SK-N-SH (cell line): Measurements from ENCODE around the gene TFPI2. TPM values are rescaled to one million over a fixed set of nuclear protein-coding genes. Genes with fewer than 3 reads are reported as not detected.

Source experiments
- CTCF ChIA-PET: fragments of 300-600, 350-600 bp; formaldehyde crosslinking; extraction: SDS; loops from one replicate; lab custom pipeline; 2021; lab: Yijun Ruan, JAX
- POLR2A ChIA-PET: fragments of 350-600 bp; sonication (Branson Sonifier 250); formaldehyde crosslinking; extraction: SDS; loops from one replicate; lab custom pipeline; 2020; ENCODE audit warnings: antibody characterized with exemption, inconsistent platforms; lab: Yijun Ruan, JAX
- DNase-seq: peaks from one replicate; pipeline ENCODE4 v3.0.0; 2012
- H2AFZ ChIP-seq: fragments of 200-600 bp; sonication (generic); 2 replicates; pipeline ENCODE4 v1.8.1; 2016; ENCODE audit warnings: antibody characterized with exemption, mild to moderate bottlenecking, low read depth
- H3F3A ChIP-seq: fragments of 200-600 bp; sonication (generic); replicated peaks from 2 replicates; pipeline ENCODE3; 2016; ENCODE audit warnings: antibody characterized with exemption, mild to moderate bottlenecking; ENCODE audit not compliant: insufficient read depth
- H3K27ac ChIP-seq, 2 experiments: fragments of 200-500 bp in 1 of 2; fragments of 200-600 bp in 1 of 2; sonication (Bioruptor generic) in 1 of 2; sonication (generic), shearing (Covaris generic) in 1 of 2; 2 replicates each; pipeline versions ENCODE4 v1.5.1 to v1.6.1; 2014 to 2016; ENCODE audit warnings: low read depth in 2 of 2, inconsistent platforms in 1 of 2, low read length in 1 of 2, mild to moderate bottlenecking in 1 of 2, mixed read lengths in 1 of 2
- H3K27me3 ChIP-seq: fragments of 200-600 bp; sonication (generic), shearing (Covaris generic); 2 replicates; pipeline ENCODE4 v1.6.1; 2016; ENCODE audit warnings: mixed run types; ENCODE audit not compliant: insufficient read depth
- H3K36me3 ChIP-seq, 2 experiments: fragments of 200-500 bp in 1 of 2; fragments of 200-600 bp in 1 of 2; sonication (Bioruptor generic) in 1 of 2; sonication (generic) in 1 of 2; replicated peaks in 1 of 2; 2 replicates each; pipeline versions ENCODE3 to v1.5.1; 2014 to 2016; ENCODE audit warnings: low read length in 1 of 2, mild to moderate bottlenecking in 1 of 2; ENCODE audit not compliant: insufficient read depth in 2 of 2, control insufficient read depth in 1 of 2
- H3K4me1 ChIP-seq, 2 experiments: fragments of 200-500 bp in 1 of 2; fragments of 200-600 bp in 1 of 2; sonication (Bioruptor generic) in 1 of 2; sonication (generic), shearing (Covaris generic) in 1 of 2; 2 replicates each; pipeline versions ENCODE4 v1.5.1 to v1.6.1; 2014 to 2016; ENCODE audit warnings: low read depth in 1 of 2, low read length in 1 of 2, mixed run types in 1 of 2; ENCODE audit not compliant: insufficient read depth in 2 of 2, control insufficient read depth in 1 of 2
- H3K4me2 ChIP-seq: fragments of 200-600 bp; sonication (generic), shearing (Covaris generic); 2 replicates; pipeline ENCODE4 v1.6.1; 2017; ENCODE audit warnings: mixed run types
- H3K4me3 ChIP-seq, 2 experiments: fragments of 200-500 bp in 1 of 2; fragments of 200-600 bp in 1 of 2; sonication (Bioruptor generic) in 1 of 2; sonication (generic), shearing (Covaris generic) in 1 of 2; 2 replicates each; pipeline versions ENCODE4 v1.5.1 to v1.8.1; 2014 to 2016; ENCODE audit warnings: low read depth in 2 of 2, inconsistent platforms in 1 of 2, low read length in 1 of 2, mild to moderate bottlenecking in 1 of 2, mixed read lengths in 1 of 2, moderate library complexity in 1 of 2
- H3K79me2 ChIP-seq: fragments of 200-600 bp; sonication (generic); 2 replicates; pipeline ENCODE4 v1.8.1; 2017; ENCODE audit warnings: mild to moderate bottlenecking; ENCODE audit not compliant: insufficient read depth
- H3K9ac ChIP-seq: fragments of 200-600 bp; sonication (generic); 2 replicates; pipeline ENCODE4 v1.6.1; 2017; ENCODE audit warnings: mixed run types
- H3K9me2 ChIP-seq: fragments of 200-600 bp; sonication (generic); 2 replicates; pipeline ENCODE4 v1.6.1; 2017; ENCODE audit warnings: mixed run types
- H3K9me3 ChIP-seq: fragments of 200-600 bp; sonication (generic); 2 replicates; pipeline ENCODE4 v1.6.1; 2017; ENCODE audit warnings: mixed run types, mild to moderate bottlenecking, moderate library complexity
- H4K20me1 ChIP-seq: fragments of 200-600 bp; sonication (generic); 2 replicates; pipeline ENCODE4 v1.6.1; 2017; ENCODE audit warnings: mild to moderate bottlenecking, mixed run types; ENCODE audit not compliant: insufficient read depth
- EP300 ChIP-seq, 2 experiments: IDR thresholded peaks; 2 replicates each; pipeline versions ENCODE4 v1.4.0 to v1.6.1; 2012; ENCODE audit warnings: borderline replicate concordance in 1 of 2, low read depth in 1 of 2, low read length in 1 of 2
- EZH2phosphoT487 ChIP-seq: fragments of 200-600 bp; sonication (generic); IDR thresholded peaks from 2 replicates; pipeline ENCODE4 v1.6.1; 2017; ENCODE audit warnings: low read depth, mixed run types, mild to moderate bottlenecking, antibody characterized with exemption, moderate library complexity, borderline replicate concordance
- FOSL2 ChIP-seq: IDR thresholded peaks from 2 replicates; pipeline ENCODE4 v1.4.0; 2012; ENCODE audit warnings: low read depth, mild to moderate bottlenecking, moderate library complexity, borderline replicate concordance
- FOXJ3 ChIP-seq: sonication (generic); formaldehyde crosslinking; IDR thresholded peaks from 2 replicates; pipeline ENCODE4 v1.5.1; 2020; ENCODE audit warnings: mild to moderate bottlenecking, missing genetic modification reagents
- GABPA ChIP-seq: IDR thresholded peaks from 2 replicates; pipeline ENCODE4 v1.4.0; 2012; ENCODE audit warnings: low read depth, mild to moderate bottlenecking
- GATA2 ChIP-seq: sonication (generic); formaldehyde crosslinking; IDR thresholded peaks from 2 replicates; pipeline ENCODE4 v1.5.0; 2020; ENCODE audit warnings: mild to moderate bottlenecking, missing genetic modification reagents
- MXI1 ChIP-seq: IDR thresholded peaks from 2 replicates; pipeline ENCODE4 v1.6.1; 2012; ENCODE audit warnings: mild to moderate bottlenecking, low read depth, low read length, improper control_type of control experiment
- NFIC ChIP-seq: IDR thresholded peaks from 2 replicates; pipeline ENCODE4 v1.4.0; 2012; ENCODE audit warnings: borderline replicate concordance
- NRF1 ChIP-seq: IDR thresholded peaks from 2 replicates; pipeline ENCODE4 v1.6.1; 2012; ENCODE audit warnings: low read depth, mild to moderate bottlenecking, low read length
- POLR2AphosphoS5 ChIP-seq: IDR thresholded peaks from 2 replicates; pipeline ENCODE4 v1.6.1; 2012; ENCODE audit warnings: low read depth, low read length
- RXRA ChIP-seq: IDR thresholded peaks from 2 replicates; pipeline ENCODE4 v1.4.0; 2012; ENCODE audit warnings: low read depth, mild to moderate bottlenecking, borderline replicate concordance
- SIN3A ChIP-seq: IDR thresholded peaks from 2 replicates; pipeline ENCODE4 v1.6.1; 2012; ENCODE audit warnings: low read depth, mild to moderate bottlenecking, low read length, moderate library complexity, borderline replicate concordance
- SMC3 ChIP-seq: IDR thresholded peaks from 2 replicates; pipeline ENCODE4 v1.6.1; 2012; ENCODE audit warnings: low read depth, low read length, improper control_type of control experiment
- TCF12 ChIP-seq: IDR thresholded peaks from 2 replicates; pipeline ENCODE4 v1.4.0; 2012
- WGBS: methylation state at CpG from one replicate; pipeline ENCODE4 v1.1.6; 2017; ENCODE audit warnings: low lambda C conversion rate; 5-methylcytosine and 5-hydroxymethylcytosine counted together
- polyA plus RNA-seq, 3 experiments: library from polyadenylated mRNA; depleted of rRNA; stranded (reverse); fragments of >200 nt; gene quantifications; 2 replicates each; pipeline ENCODE4 v1.2.3, GENCODE V29; 2012
- TF ChIP-seq, protein P1 (sequence below): fragments of 200-600 bp; sonication (generic); IDR thresholded peaks from 2 replicates; pipeline ENCODE4 v1.6.1; 2017; ENCODE audit warnings: antibody characterized with exemption, mild to moderate bottlenecking, moderate library complexity
- TF ChIP-seq, protein P2 (sequence below): IDR thresholded peaks from 2 replicates; pipeline ENCODE4 v1.4.0; 2012; ENCODE audit warnings: low read depth, borderline replicate concordance

The TFPI2 gene
- polyA plus RNA-seq, 1 of the 3 experiments (the other 2 are of a cell fraction) = 17.7 TPM

DNA sequence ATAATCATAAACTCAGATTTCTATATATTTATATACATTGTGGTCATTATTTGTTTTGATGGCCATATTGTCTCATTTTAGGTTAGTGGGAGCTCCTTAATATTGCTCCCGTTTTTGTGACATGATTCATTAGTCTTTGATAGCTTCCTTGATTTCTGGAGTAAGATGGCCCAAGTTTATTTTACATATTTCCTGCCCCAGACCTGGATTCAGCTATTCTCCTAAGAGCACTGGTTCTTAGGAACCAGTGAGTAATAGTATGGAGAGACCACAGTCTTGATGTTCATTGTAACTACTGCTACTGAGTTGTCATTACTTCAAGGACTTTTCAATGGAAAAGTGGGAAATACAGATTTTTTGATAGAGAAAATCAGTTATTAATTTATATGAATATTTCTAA lies 6.0 kb downstream of the TFPI2 start:
- Histone ChIP-seq H3K9me2 (0 out of 2 replicates have a peak, but pooled peaks cover 3% of the 10 kb centered on the region), H3K4me2 (no peak overlapping the region), H4K20me1 (no peaks in the 10 kb centered on the region), H3K27me3 (no peaks in the 10 kb centered on the region), H3K79me2 (no peaks in the 10 kb centered on the region), H3K9ac (no peak overlapping the region), H2AFZ (no peak overlapping the region), H3K4me1 (no peaks in the 10 kb centered on the region; a peak in 1 of 4 replicates), H3K27ac (no peak overlapping the region), H3K36me3 (peaks cover 0 to 13% of the 10 kb centered on the region in 2 experiments), H3K4me3 (no peak overlapping the region), H3K9me3 (no peaks in the 10 kb centered on the region; the same call in 1 of the 2 replicates), H3F3A (no peaks in the 10 kb centered on the region)
- CTCF ChIA-PET = interaction anchor here (1.1 kb wide), 1 partner anchor 145 kb away, joined by 3 read pairs; no protein-coding TSS in a partner anchor
- POLR2A ChIA-PET = no interaction called here
- no peak for DNase-seq
- WGBS = 64% methylated on average over 1 of the region's 1 CpG
- TF ChIP-seq GATA2 (CRISPR knock-in tag) (no peak), EP300 (IDR thresholded peaks at IDR 0.05; ENCODE audit: borderline replicate concordance in 1 of 2, low read depth in 1 of 2, low read length in 1 of 2) (no peak), POLR2AphosphoS5 (no peak), EZH2phosphoT487 (no peak)
- TF ChIP-seq, protein P1, sequence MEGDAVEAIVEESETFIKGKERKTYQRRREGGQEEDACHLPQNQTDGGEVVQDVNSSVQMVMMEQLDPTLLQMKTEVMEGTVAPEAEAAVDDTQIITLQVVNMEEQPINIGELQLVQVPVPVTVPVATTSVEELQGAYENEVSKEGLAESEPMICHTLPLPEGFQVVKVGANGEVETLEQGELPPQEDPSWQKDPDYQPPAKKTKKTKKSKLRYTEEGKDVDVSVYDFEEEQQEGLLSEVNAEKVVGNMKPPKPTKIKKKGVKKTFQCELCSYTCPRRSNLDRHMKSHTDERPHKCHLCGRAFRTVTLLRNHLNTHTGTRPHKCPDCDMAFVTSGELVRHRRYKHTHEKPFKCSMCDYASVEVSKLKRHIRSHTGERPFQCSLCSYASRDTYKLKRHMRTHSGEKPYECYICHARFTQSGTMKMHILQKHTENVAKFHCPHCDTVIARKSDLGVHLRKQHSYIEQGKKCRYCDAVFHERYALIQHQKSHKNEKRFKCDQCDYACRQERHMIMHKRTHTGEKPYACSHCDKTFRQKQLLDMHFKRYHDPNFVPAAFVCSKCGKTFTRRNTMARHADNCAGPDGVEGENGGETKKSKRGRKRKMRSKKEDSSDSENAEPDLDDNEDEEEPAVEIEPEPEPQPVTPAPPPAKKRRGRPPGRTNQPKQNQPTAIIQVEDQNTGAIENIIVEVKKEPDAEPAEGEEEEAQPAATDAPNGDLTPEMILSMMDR = no peak
- TF ChIP-seq, all 33 proteins: peak for 0

DNA sequence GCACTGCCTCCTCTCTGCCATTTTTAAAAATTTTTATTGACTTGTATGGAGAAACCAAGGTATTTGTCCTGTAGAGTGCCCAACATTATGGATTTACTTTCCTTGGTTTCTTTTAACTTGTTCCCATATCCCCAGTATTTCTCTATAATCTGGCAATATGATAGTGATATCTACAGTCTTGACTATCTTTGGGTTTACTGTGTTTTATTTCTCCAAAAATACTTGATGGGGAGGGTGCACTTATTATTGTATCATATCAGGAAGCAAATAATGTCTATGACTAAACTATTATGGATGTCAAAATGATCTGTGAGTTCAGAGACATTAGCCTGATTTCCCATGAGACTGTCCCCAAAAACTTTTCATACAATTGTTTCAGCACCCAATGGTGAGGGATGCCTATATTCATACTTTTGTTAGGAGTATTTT lies 6.6 kb downstream of the TFPI2 start:
- Histone ChIP-seq H3K36me3 (peaks cover 0 to 14% of the 10 kb centered on the region in 2 experiments), H4K20me1 (no peaks in the 10 kb centered on the region), H3K9ac (no peak overlapping the region), H3K4me1 (no peaks in the 10 kb centered on the region; a peak in 1 of 4 replicates), H3K79me2 (no peaks in the 10 kb centered on the region), H3F3A (no peaks in the 10 kb centered on the region), H3K9me2 (0 out of 2 replicates have a peak, but pooled peaks cover 3% of the 10 kb centered on the region), H3K4me2 (no peak overlapping the region), H3K27ac (no peak overlapping the region), H3K27me3 (no peaks in the 10 kb centered on the region), H3K9me3 (no peaks in the 10 kb centered on the region; the same call in 1 of the 2 replicates), H2AFZ (no peak overlapping the region), H3K4me3 (no peak overlapping the region)
- TF ChIP-seq NRF1 (no peak), EP300 (IDR thresholded peaks at IDR 0.05; ENCODE audit: borderline replicate concordance in 1 of 2, low read depth in 1 of 2, low read length in 1 of 2) (no peak), NFIC (no peak), TCF12 (no peak), SMC3 (no peak), FOSL2 (no peak), SIN3A (no peak), RXRA (no peak), GATA2 (CRISPR knock-in tag) (no peak), MXI1 (no peak), POLR2AphosphoS5 (no peak), FOXJ3 (CRISPR knock-in tag) (no peak), GABPA (no peak)
- TF ChIP-seq, protein P1 = no peak
- TF ChIP-seq, protein P2, sequence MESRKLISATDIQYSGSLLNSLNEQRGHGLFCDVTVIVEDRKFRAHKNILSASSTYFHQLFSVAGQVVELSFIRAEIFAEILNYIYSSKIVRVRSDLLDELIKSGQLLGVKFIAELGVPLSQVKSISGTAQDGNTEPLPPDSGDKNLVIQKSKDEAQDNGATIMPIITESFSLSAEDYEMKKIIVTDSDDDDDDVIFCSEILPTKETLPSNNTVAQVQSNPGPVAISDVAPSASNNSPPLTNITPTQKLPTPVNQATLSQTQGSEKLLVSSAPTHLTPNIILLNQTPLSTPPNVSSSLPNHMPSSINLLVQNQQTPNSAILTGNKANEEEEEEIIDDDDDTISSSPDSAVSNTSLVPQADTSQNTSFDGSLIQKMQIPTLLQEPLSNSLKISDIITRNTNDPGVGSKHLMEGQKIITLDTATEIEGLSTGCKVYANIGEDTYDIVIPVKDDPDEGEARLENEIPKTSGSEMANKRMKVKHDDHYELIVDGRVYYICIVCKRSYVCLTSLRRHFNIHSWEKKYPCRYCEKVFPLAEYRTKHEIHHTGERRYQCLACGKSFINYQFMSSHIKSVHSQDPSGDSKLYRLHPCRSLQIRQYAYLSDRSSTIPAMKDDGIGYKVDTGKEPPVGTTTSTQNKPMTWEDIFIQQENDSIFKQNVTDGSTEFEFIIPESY = no peak
- no peak for DNase-seq
- CTCF ChIA-PET = interaction anchor here (1.1 to 1.2 kb wide), 2 partner anchors 11 to 146 kb away, joined by 3 read pairs; no protein-coding TSS in a partner anchor
- POLR2A ChIA-PET = no interaction called here
